ENCODE results near the gene ERC2. TPM values are rescaled to one million over a fixed set of nuclear protein-coding genes. Genes with fewer than 3 reads are reported as not detected.

Gene ERC2
- total RNA-seq, 1 donor: 0.36 TPM

DNA sequence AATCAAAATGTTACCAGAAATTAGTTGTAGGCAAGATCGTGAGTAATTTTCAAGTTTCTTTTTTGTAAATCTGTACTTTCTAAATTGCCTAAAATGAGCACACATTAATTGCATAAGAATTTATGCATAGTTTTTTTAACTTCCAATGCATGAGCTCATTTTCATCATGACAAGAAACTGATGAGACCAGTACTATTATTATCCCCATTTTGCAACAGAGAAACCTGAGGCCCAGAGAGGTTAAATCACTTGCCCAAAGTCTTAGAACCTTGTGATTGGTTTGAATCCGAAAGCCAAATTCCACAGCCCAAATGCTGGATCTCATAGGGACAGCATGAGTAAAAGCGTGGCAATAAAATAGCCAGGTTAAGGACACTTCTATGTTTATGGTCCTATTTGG lies 274.7 kb downstream of the ERC2 start:
- Histone ChIP-seq H3K36me3 (ENCODE audit: insufficient read depth, low read length) (no peaks in the 10 kb centered on the region), H4K20me1 (ENCODE audit: insufficient read depth, low read length) (no peaks in the 10 kb centered on the region), H3K4me1 (ENCODE audit: insufficient read depth, low read length) (no peaks in the 10 kb centered on the region), H2AFZ (ENCODE audit: low read length) (no peak overlapping the region), H3K4me3 (ENCODE audit: insufficient read depth, low read length) (no peak overlapping the region), H3K27me3 (ENCODE audit: insufficient read depth, low read length) (no peaks in the 10 kb centered on the region), H3K9me3 (ENCODE audit: low read depth, low read length) (no peaks in the 10 kb centered on the region), H3K79me2 (ENCODE audit: insufficient read depth, low read length) (no peaks in the 10 kb centered on the region), H3K27ac (ENCODE audit: low read depth, low read length) (no peak overlapping the region), H3K4me2 (ENCODE audit: insufficient read depth, low read length) (no peak overlapping the region)
- TF ChIP-seq, protein P1, sequence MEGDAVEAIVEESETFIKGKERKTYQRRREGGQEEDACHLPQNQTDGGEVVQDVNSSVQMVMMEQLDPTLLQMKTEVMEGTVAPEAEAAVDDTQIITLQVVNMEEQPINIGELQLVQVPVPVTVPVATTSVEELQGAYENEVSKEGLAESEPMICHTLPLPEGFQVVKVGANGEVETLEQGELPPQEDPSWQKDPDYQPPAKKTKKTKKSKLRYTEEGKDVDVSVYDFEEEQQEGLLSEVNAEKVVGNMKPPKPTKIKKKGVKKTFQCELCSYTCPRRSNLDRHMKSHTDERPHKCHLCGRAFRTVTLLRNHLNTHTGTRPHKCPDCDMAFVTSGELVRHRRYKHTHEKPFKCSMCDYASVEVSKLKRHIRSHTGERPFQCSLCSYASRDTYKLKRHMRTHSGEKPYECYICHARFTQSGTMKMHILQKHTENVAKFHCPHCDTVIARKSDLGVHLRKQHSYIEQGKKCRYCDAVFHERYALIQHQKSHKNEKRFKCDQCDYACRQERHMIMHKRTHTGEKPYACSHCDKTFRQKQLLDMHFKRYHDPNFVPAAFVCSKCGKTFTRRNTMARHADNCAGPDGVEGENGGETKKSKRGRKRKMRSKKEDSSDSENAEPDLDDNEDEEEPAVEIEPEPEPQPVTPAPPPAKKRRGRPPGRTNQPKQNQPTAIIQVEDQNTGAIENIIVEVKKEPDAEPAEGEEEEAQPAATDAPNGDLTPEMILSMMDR (IDR thresholded peaks at IDR 0.05; ENCODE audit: extremely low read depth, low read depth, low read length): no peak
- DNase-seq (ENCODE audit: insufficient read length, low spot score, missing footprints): no peak

DNA sequence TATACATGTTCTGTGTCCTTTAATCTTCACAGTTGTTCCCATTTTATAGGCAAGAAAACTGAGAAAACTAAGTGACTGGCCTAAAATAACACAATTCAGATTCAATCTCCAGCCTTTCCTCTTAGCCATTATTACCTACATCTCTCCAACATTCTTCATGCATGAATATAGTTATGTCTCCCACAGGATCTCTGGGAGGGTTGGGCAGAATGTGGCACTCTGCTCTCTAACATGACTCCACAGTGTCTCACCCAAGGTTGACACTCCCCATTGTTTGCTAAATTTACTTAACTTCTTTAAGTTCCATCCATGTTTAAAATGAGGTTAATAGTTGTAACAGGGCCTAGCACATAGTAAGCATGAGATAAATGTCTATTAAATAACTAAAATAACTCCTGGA lies 276.3 kb downstream of the ERC2 start:
- Histone ChIP-seq H3K4me3 (ENCODE audit: insufficient read depth, low read length) (no peak overlapping the region), H3K27me3 (ENCODE audit: insufficient read depth, low read length) (no peaks in the 10 kb centered on the region), H3K4me1 (ENCODE audit: insufficient read depth, low read length) (no peaks in the 10 kb centered on the region), H3K27ac (ENCODE audit: low read depth, low read length) (no peak overlapping the region), H3K36me3 (ENCODE audit: insufficient read depth, low read length) (no peaks in the 10 kb centered on the region), H3K9me3 (ENCODE audit: low read depth, low read length) (no peaks in the 10 kb centered on the region), H3K4me2 (ENCODE audit: insufficient read depth, low read length) (no peak overlapping the region), H2AFZ (ENCODE audit: low read length) (no peak overlapping the region), H4K20me1 (ENCODE audit: insufficient read depth, low read length) (no peaks in the 10 kb centered on the region), H3K79me2 (ENCODE audit: insufficient read depth, low read length) (no peaks in the 10 kb centered on the region)
- DNase-seq (ENCODE audit: insufficient read length, low spot score, missing footprints): no peak
- TF ChIP-seq, protein P1 (IDR thresholded peaks at IDR 0.05; ENCODE audit: extremely low read depth, low read depth, low read length): no peak

DNA sequence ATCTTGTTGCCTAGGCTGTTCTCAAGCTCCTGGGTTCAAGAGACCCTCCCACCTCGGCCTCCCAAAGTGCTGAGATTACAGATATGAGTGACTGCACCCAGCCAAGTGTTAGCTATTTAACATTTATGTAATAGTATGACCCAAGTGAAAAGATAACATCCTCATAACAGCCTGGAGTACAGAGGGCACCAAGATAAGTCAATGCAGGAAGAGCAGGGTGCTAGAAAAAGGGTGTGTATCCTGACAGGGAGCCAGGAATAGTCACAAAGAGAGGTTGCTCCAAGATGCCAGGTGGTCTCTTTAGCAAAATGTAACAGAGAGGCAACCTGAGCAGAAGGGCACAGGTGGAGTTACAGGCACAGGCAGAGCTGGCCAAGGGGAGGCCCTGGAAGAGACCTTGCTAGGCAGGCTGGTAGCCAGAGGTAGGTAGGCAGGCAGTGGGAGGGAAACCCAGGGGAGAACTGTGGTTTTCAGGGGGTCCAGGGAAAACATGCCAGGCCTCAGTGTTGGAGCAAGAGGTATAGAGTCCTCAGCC lies 277.4 kb downstream of the ERC2 start:
- Histone ChIP-seq H3K79me2 (ENCODE audit: insufficient read depth, low read length) (no peaks in the 10 kb centered on the region), H3K4me1 (ENCODE audit: insufficient read depth, low read length) (no peaks in the 10 kb centered on the region), H2AFZ (ENCODE audit: low read length) (no peak overlapping the region), H3K9me3 (ENCODE audit: low read depth, low read length) (no peaks in the 10 kb centered on the region), H4K20me1 (ENCODE audit: insufficient read depth, low read length) (no peaks in the 10 kb centered on the region), H3K27ac (ENCODE audit: low read depth, low read length) (no peak overlapping the region), H3K4me3 (ENCODE audit: insufficient read depth, low read length) (no peak overlapping the region), H3K27me3 (ENCODE audit: insufficient read depth, low read length) (no peaks in the 10 kb centered on the region), H3K4me2 (ENCODE audit: insufficient read depth, low read length) (no peak overlapping the region), H3K36me3 (ENCODE audit: insufficient read depth, low read length) (no peaks in the 10 kb centered on the region)
- TF ChIP-seq, protein P1 (IDR thresholded peaks at IDR 0.05; ENCODE audit: extremely low read depth, low read depth, low read length): no peak
- DNase-seq (ENCODE audit: insufficient read length, low spot score, missing footprints): no peak

DNA sequence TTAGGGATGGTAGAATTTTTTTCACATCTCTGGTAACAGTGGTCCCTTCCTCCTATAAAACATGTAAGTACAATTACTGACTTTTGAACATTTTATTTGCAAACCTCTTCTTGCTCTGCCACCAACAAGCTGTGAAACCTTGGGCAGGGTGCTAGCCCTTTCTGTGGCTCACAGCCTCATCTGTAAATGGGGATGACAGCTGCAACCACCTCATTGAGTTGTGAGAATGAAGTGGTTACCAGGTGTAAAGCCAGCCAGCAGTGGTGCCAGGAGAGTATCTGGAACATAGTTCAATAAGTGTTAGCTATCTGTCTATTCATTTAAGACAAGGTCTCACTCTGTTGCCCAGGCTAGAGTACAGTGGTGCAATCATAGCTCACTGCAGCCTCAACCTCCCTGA lies 278.1 kb downstream of the ERC2 start:
- no peaks in the 10 kb centered on the region for H3K27me3 ChIP-seq (ENCODE audit: insufficient read depth, low read length)
- no peak overlapping the region for H2AFZ ChIP-seq (ENCODE audit: low read length)
- H4K20me1 ChIP-seq (ENCODE audit: insufficient read depth, low read length): no peaks in the 10 kb centered on the region
- no peak overlapping the region for H3K27ac ChIP-seq (ENCODE audit: low read depth, low read length)
- no peaks in the 10 kb centered on the region for H3K79me2 ChIP-seq (ENCODE audit: insufficient read depth, low read length)
- no peak for DNase-seq (ENCODE audit: insufficient read length, low spot score, missing footprints)
- TF ChIP-seq, protein P1 (IDR thresholded peaks at IDR 0.05; ENCODE audit: extremely low read depth, low read depth, low read length): no peak
- H3K36me3 ChIP-seq (ENCODE audit: insufficient read depth, low read length): no peaks in the 10 kb centered on the region
- no peak overlapping the region for H3K4me3 ChIP-seq (ENCODE audit: insufficient read depth, low read length)
- no peaks in the 10 kb centered on the region for H3K4me1 ChIP-seq (ENCODE audit: insufficient read depth, low read length)
- H3K4me2 ChIP-seq (ENCODE audit: insufficient read depth, low read length): no peak overlapping the region
- no peaks in the 10 kb centered on the region for H3K9me3 ChIP-seq (ENCODE audit: low read depth, low read length)

Data from osteoblast (primary cell).